Activated T-cell treated with anti-CD3 and anti-CD28 coated beads for 4 hours (primary cell): ENCODE measurements around the gene RPS6KB2.
"Not testable (repeated sequence)": the region's sequence is repeated elsewhere in the genome, so short reads cannot be mapped to it uniquely, and the experiment has no call there.

Experiments used
- DNase-seq: peaks from one replicate; pipeline ENCODE4 v3.0.0-alpha.2; 2020

Gene RPS6KB2

GRCh38 chr11:67468759-67469507 lies 40.6 kb downstream of the RPS6KB2 start, which contains the start of gene TMEM134:
Gene TMEM134, minus strand, starts transcription at chr11:67469251. Its CDS starts 59 bp downstream, at chr11:67469192.
- peak; percentile 88 for DNase-seq

GRCh38 chr11:67469508-67469811 lies 41.2 kb downstream of the RPS6KB2 start:
- no peak for DNase-seq

- DNase-seq = no peak
Observed at GRCh38 chr11:67470337-67471002, 42.2 kb downstream of the RPS6KB2 start.

- no peak for DNase-seq
Observed at GRCh38 chr11:67472882-67473281, 44.6 kb downstream of the RPS6KB2 start.

- DNase-seq = not testable (repeated sequence)
Observed at GRCh38 chr11:67476692-67477091, 48.4 kb downstream of the RPS6KB2 start.

DNA sequence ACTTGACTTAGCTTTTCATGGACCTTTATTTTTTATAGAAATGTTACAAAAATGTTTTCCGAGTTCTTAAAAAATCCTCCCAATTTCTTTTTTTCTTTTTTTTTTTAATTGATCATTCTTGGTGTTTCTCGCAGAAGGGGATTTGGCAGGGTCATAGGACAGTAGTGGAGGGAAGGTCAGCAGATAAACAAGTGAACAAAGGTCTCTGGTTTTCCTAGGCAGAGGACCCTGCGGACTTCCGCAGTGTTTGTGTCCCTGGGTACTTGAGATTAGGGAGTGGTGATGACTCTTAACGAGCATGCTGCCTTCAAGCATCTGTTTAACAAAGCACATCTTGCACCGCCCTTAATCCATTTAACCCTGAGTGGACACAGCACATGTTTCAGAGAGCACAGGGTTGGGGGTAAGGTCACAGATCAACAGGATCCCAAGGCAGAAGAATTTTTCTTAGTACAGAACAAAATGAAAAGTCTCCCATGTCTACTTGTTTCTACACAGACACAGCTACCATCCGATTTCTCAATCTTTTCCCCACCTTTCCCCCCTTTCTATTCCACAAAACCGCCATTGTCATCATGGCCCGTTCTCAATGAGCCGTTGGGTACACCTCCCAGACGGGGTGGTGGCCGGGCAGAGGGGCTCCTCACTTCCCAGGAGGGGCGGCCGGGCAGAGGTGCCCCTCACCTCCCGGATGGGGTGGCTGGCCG lies 49.2 kb downstream of the RPS6KB2 start:
- not testable (repeated sequence) for DNase-seq

GRCh38 chr11:67482275-67482826 lies 54.1 kb downstream of the RPS6KB2 start:
- no peak for DNase-seq

DNA sequence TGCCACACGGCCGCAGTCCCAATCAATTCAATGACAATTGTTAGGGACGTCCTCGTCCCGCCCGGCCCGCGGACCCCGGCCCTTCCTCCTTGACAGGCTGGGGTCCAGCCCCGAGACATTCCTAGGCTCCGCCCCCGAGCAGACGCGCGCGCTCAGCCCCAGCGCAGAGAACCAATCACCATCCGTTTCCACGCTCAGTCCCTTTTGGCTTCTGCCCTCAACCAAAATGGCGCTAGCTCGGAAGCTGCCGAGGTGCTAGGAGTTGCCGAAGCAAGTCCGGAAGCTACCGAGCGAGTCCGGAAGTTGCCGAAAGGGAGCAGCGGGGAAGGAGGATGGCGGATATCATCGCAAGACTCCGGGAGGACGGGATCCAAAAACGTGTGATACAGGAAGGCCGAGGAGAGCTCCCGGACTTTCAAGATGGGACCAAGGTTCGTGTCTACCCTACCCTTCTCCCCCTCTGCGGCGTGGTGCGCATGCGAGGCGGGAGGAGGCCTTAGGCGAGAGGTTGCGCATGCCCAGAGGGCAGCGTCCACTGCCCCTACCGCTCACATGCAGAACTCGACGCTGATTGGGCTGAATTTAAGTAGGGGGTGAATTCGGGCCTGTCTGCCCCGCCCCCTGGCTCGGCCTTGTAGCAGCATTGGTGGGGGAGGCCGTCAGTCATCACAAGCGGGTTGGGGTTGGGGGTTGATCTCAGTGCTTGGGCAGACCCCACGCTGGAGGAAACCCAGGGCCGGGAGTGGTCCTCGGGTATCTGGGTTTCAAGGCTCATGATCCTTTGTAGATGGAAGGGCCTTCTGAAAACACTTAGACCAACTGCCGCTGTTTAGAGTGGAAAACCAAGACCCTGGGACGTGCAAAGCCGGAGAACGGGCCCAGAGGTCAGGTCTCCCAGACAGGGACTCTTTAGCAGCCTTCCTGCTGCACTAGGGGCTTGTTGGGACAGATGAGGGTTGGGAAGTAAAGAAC lies 54.8 kb downstream of the RPS6KB2 start, which contains the start of gene AIP:
Gene AIP (plus strand): TSS at position 200 of the 972 bp plus-strand sequence. CDS start 133 bp downstream, at position 333.
- DNase-seq = peak; percentile 94

GRCh38 chr11:67483831-67484665 lies 55.8 kb downstream of the RPS6KB2 start:
- DNase-seq = no peak

DNA sequence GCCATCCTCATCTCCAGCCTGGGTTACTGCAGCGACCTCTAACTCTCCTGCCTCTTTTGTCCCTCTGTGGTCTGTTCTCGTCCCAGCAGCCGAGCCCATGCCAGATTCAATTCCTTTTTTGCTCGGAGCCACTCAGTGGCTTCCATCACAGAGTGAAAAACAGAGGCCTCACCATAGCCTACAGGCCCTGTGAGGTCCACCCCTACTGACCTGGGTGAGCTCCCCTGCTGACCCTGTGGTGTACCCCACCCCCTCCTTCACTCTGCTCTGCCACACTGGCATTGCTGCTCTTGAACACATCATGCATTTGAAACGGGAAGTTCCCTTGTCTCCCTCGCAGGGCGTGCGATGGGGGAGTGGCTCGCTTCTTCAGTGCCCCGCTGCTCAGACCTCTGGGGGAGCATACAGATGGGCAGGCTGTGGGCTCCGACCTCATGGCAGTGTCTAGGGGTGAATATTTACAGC lies 56.6 kb downstream of the RPS6KB2 start:
- no peak for DNase-seq
